Activated CD4-positive, alpha-beta T cell treated with anti-CD3 and anti-CD28 coated beads, Interleukin-2, Interleukin-4, amounts not matched to agents 100 ng/mL and 50 ng/mL, durations not matched to agents 16 hours and 8 hours (primary cell): ENCODE results near the gene DUSP6.

Experiments
- DNase-seq: peaks from one replicate; pipeline ENCODE4 v3.0.0-alpha.2; 2020; ENCODE audit warnings: low spot score

Gene DUSP6, protein sequence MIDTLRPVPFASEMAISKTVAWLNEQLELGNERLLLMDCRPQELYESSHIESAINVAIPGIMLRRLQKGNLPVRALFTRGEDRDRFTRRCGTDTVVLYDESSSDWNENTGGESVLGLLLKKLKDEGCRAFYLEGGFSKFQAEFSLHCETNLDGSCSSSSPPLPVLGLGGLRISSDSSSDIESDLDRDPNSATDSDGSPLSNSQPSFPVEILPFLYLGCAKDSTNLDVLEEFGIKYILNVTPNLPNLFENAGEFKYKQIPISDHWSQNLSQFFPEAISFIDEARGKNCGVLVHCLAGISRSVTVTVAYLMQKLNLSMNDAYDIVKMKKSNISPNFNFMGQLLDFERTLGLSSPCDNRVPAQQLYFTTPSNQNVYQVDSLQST

DNA sequence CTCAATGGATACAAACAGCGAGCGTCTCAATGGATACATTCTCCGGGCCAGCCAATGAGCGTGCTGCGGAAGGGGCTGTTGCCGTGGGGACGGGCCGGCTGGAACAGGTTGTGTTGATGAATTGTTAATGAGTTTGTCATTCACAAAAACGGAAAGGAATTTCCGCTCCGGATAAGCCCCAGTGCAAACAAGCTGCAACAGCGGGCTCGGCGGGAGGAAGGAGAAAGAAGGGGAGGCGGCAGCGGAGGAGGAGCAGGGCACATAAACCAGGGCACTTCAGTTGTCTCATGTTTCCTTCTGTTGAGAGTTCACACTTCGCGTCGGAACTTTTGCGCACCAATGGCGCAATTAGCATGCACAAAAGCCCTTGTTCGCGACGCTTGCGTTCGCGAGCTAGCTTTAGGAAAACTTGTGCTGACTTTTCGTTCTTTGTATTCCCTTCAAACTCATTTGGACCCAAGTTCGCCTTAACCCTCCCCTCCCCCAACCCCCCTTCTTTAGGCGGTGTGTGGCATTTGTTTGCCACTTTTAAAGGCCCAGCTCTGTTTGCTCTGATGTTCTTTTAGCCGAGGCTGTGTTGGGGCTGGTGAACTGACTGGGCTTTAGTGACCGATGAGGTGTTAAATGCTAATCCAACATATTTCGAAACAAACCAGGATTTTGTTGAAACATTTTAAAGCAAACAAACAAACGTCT is at the start of gene DUSP6:
Gene DUSP6, minus strand, starts transcription at position 10 of the 696 bp plus-strand sequence. CDS start 462 bp downstream, outside the sequence.
- peak; percentile 97 for DNase-seq

DNA sequence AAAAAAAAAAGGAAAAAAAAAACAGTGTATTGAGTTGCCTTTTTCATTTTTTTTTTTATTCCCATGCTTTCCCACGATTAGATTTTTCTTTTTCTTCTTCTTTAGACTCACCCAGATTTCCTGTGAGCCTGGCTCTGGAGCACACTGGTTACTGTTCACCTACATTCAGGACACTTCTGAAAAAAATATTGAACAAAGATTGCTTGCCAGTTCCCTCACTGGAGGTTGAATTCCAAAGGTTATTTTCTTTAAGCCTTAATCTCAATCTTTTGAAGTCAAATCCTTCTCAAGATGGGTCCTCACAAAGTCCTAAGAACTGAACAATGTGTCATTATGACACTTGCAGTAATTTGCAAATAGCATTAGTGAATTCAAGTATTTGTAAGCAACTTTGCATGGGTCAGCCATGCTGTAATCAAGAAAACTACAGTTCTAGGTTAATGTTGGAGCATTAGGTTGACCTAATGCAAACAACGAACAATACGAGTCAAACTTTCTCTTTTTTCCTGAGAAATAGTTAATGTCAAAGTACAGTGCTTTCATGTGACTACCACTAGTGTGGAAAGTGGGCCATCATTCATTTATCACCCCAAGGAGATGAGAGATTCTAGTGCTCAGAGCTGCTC is 49.2 kb upstream of the DUSP6 start:
- no peak for DNase-seq

DNA sequence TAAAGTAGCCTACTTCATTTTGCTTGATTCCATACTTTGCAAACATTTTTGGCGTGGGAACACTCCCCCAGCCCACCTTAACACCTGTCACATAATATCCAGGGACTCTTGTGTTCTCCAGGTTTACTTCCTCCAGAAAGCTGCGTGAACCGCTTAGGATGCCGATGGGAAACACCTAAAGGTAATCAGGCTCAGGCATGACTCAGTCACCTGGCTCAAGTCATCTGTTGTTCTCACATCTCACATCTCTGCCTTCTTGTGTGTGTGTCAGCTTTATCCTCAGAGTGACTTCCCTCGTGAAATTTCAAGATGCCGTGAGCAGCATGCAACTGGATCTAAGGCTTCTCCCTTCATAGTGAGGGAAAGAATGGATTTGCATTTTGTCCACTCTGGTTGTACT is 48.1 kb upstream of the DUSP6 start:
- no peak for DNase-seq

DNA sequence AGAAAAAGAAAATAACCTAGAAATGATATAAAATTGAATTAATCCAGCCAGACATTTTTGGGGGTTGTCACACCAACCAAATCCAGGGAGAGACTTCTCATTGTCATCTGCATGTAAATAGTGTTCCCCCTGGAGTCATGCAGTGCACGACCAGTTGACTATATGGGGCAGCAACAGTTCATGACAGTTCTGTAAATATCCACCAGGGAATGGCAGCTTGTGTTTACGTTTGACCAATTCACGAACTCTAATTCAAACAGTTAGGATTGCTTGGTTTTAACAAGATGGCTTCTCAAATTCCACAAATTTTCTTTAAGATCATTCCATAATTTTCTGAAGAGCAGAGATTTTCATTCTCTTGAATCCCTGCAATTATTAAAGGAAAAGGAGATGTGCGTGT is 43.4 kb upstream of the DUSP6 start:
- no peak for DNase-seq

DNA sequence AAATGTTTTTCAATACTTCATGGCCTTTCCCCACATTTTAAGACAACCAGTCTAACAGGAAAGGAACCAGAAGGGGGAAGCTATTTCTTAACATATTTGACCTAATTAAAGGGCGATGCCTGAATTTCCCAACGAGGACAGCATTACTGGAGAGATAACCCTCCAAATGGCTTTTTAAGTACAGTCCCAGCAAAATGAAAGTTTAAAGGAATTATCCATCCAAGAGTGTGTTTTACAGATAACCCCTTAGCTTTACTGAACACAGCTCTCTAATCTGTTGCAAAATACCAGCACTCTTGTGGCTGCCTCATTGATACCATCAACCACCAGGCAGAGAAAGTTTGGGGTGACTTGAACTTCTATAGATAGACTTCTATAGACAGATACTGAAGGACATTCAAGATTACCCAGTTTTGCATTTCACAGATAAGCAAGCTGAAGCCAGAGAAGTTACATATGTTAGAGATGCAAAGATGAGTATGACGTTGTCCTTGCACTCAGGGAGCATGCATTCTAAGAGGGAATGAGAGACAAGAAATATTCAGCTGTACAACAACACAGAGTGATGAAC is 41.3 kb upstream of the DUSP6 start:
- no peak for DNase-seq

DNA sequence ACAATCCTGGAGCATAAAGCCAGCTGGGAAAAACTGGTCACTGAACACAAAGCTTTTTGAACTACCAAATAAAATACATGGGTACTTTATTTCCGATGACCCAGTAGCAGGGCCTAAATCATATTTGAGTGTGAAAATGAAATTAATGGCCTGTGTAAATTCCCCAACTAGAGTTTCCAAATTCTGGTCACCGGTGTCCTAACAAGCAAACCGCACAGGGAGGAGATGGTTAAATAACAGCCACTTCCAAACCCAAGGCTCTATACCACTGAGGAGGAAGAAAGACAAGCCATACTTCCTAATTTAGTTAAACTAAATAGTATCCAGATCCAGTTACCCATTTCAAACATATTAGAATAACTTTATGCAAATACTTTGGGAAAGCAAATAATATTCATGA is 40.1 kb upstream of the DUSP6 start:
- DNase-seq = no peak

DNA sequence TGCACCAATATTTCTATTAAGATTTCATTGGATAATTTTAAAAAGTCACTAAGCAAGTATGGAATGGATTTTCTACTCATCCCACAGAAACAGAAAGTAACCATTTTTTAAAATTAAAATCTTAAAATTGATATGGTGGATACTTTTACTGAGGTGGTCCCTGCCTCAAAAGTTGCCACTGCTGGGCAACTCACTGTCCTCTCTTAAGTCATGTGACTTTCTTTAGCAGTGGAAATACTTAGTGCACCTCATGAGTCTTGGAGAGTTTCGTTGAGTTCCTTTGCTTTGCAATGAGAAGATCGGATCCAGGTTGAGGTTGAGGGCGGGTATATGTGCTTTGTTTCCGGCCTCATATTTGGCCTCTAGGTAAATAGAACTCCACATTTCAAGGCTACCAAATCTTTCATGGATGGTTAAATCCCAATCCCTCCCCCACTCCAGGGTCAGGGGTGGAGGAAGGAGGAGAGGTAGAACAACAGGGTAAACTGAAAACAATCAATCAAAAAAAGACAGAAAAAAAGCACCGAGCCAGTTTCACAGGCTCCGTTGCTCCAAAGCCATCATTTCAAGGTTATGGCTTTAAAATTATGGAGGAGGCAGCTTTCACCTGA is 39.5 kb upstream of the DUSP6 start:
- DNase-seq = no peak

DNA sequence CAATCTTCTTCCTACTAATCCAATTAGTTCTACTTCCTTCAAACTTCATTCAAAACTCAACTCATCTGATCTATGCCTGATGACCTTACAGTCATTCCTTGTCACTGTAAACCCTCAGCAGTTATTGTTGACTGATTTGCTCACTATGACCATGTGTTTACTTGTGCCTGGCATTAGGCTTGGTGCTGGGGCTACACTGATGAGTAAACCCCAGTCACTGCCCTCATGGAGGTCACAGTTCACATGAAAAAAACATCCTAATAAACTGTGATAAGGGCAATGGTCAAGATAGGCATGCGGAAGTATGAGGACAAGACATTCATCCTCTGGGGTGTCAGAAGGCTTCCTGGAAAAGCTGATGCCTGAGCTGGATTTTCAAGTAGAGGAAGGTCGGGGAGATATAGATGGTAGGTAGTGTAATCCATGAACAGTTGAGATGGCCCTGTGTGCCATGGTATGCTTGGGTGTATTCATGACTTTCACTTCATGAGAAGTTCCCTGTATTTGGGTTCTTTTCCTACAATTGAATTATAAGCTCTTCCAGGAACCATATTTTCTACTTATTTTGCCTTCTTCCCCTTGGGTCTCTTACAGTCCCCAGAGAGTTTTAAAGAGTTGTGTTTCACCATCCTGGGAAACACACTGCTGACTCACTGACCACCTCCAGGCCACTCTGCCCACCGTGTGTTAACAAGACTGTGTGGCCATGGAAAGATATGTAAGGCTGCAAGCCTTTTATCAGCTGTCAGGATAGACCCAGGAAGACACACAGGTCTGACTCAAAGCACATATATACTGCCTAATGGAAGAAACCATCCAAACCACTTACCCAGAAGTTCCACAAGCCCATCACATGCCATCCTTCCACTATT is 38.7 kb upstream of the DUSP6 start:
- peak; percentile 30 for DNase-seq

DNA sequence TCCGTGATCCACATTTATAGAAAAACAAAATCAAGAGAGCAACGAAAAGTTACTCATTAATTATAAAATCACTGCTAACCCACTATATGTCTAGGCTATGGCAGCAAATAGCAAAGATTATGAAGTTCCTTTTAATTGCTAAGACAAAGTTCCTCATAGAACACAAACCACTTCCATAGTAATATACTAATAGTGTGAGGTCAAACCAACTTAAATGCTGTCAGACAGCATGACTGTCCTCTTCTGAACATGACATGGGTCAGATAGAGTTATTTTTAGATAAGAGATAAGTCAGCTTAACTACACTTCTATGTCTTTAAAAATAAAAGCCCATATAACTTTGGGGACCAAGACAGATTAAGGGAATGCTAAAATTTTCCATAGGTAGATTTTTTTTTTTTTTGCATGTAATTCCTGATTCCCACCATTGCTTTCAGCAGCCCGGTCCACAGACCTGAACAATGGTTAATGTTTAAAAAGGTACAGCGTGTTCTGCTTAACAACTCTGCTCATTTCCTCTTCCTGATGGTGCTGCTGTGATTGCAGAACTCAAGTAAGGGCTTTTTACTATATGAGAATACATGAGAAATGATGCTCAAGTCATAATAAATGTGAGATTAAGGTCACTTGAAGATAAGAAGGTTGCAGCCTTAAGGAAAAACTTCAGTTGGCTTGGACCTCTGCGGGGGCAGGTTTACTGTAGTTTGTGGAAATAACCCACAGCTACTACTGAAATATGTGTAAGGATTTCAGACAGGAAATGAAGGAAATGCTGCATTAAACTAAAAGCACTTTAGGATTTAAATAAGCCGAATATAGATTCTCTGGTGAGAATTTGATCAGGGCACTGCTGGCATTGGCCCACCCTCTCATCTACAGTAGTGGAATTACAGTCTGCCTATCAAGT is 37.7 kb upstream of the DUSP6 start:
- peak; percentile 37 for DNase-seq

DNA sequence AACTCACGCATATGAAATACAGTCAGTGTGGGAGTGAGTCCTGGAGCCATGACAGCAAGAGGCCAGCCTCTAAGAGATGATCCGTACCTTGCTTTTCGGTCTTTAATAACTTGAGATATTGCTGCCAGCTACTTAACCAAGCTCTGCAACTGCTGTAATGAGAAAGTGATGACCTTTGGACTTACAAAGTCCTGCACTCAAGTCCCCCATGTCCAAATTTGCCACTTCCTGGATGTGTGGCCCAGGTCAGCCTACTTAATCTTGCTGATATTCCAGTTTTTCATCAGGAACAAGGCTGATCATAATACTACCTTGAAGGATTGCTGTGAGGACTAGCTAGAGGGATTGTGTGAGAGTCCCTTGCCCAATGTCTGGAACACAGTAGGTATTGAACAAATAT is 33.8 kb upstream of the DUSP6 start:
- no peak for DNase-seq

DNA sequence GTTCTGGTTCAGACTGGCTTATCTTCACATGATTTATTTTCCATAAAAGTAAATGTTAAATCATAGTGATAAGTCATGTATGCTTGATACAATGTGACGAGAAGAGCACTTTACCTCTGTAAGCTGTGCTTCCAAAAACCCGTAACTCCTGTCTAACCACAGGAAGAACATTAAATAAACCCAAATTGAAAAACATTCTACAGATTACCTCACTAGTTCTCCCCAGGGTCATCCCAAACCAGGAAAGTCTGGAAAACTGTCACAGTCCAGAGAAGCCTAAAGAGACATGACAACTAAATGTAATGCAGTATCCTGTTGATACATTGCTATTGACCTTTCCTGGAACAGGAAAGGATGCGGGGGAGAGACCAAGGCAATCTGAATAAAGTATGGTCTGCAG is 32.5 kb upstream of the DUSP6 start:
- no peak for DNase-seq

DNA sequence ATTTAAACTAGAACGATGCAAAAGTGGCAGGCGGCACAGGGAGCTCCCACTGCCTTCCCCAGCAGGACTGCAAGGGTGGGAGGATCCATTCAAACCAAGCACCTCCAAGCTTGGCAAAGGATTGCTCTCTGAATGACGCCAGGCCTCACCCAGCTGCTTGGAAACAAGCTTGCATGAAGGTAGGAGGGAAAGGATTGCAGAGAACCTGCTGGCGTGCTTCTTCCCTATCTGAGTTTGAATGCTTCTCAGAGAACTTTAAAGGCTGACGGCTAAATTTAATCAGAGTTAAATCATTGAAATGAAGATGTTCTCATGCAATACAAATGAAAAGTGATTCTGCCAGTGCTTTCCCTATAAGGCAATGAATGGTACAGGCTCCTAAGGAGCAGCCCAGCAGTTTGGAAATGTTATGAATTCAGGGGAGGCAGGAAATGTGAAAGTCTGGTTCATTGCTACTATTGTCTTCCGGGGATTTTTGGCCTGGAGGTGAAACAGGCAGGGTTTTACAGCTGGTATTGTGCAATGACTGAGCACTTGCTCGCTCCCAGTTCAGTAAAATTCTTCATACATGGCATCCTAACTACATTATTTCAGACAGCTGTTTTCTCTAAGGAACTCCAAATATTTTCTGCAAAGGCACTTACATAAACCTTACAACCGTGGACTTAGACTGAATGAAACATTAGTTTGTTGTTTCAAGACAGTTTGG is 31.9 kb upstream of the DUSP6 start:
- no peak for DNase-seq

DNA sequence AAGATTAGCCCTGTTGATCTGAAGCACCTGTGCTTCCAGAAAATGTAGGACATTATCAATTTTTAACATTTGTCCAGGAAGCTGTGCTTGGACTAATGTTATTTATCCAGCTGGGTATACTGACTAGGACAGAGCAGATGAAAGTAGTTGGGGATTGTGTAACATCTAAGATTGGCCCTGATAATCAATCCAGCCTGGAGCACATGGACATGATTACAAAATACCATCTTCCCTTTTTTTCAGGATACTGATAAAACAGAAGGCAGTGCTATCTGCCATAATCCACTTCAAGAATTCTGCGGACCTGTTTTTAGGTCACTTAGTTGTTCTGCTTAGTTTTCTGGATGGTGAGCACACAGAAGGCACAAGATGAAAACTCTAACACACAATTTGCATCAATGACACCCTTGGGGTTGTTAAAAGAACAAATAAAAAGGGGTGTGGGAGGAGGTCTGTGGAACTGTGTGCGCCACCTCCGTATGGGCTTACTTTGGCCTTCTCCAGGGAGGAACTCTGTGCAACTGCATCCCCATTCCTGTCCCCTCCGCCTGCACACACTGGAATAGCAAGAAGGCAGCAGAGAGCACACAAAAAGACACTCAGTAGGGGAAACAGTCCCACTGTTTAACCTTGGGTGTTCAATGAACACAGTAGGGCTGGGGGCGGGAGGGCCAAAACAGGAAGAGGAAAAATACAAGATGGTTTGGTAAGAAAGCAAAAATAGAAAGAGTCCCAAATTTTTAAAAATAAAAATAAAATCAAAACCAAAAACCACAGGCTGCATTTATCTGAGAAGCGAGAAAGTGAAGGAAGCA is 31.1 kb upstream of the DUSP6 start:
- no peak for DNase-seq

DNA sequence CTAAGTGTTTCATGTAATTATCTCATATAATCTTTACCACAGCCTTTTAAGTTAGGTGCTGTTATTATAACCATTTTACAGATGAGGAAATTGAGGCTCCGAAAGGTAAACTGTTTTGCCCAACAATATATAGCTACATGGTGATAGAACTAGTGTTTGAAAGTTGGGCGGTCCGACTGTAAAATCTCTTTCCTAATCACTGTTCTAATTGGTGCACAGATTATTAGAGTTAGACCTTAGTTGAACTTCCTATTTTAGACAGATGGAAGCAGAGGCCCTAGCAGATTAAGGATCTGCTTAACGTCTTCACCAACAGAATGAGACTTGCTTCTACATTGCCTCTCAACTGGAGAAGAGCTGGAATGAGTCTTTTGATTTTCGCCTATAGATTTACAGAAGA is 30.0 kb upstream of the DUSP6 start:
- no peak for DNase-seq

DNA sequence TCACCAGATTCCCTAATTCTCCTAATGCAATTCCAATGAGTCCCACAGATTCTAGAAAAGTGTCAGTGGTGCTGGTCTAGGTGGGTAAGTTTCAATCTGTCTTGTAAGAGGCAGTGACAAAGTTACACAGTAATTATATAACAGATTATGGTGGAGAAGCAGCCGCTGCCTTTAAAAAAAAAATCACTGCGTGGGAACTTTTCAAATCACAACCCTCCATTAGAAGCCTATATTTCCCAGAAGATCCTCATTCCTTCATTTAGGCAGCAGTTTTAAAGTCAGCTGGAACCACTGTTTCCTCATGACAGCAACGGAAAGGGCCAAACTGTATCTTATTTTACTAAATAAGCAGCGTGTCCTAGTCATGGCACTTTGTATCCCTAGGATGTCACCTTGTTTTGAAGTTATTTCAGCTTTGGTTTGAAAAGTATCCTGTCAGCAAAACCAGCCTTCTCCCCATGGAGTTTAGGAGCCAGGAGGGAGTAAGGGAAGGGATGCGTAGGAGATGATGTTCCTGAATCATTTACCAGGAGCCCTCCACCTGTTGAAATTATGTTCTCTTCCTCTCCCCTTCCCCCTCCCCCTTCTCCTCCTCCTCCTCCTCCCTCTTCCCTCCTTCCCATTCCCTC is 27.7 kb upstream of the DUSP6 start:
- DNase-seq = no peak

DNA sequence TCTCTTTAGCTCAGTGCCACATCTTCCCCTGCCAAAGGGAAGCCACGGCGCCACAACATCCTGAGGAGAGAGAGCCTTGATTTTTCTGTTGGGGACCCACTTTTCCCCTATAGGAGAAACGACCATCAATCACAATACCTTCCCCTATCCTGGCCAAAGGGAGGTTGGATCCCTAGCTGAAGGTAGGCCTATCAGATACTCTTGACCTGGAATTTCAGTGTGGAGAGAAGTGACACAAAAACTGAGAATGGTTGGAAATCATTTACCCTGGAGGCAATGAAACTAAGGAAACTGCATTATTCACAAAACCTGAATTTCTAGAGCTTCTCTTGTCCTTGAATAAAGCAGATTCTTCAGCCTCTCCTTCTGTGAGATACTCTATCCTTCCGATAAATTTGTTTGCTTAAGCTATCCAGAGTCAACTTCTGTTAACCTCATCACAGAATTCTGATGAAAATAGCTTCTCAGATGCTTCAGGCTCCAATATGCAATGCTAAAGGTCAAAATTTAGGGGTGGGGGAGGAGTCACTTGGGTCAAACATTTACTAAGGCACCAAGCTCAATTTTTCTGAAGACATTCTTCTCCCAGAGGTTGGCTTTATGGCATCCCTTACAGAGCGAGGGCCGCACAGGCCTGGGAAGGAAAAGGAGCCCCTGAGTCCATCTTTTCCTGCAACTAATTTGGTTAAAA is 27.0 kb upstream of the DUSP6 start:
- no peak for DNase-seq

DNA sequence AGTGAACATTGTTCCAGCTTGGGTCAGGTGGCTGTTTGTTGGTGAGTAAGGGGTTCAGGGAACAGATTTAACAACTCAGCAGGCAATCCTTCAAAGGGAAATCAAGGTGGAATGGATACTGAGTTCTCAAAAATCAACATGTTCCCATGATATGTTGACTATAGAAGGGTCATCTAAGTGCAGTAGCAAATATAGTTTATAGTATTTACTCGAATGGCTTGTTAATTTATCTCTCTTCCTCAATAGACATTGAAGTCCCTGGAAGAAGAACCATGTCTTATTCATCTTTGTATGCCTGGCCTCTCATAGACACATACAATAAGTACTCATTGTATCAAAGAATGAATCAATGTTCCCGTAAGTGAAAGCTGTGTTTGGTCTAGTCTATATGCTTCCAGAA is 24.5 kb upstream of the DUSP6 start:
- no peak for DNase-seq

DNA sequence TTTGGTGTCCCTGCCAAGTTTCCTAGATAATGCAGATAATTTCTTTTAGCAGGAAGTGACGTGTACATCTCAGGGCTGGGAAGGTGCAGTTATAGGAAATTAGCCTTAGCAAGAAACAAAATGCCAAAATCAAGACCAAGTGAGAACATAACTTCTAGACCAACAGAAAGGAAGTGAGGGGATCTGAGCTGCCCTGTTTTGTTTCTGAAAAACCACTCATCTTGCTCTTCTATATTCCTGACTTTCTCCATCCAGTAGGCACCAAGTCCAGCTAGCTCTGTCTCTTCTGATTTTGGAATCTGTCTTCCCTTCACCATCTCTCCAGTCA is 23.9 kb upstream of the DUSP6 start:
- no peak for DNase-seq
